ENCODE measurements around the gene MARCHF9.
"Not testable (repeated sequence)": the region's sequence is repeated elsewhere in the genome, so short reads cannot be mapped to it uniquely, and the experiment has no call there.

MARCHF9 gene

GRCh38 chr12:57772429-57773322, 17.8 kb downstream of the MARCHF9 start, which contains the start of gene EEF1AKMT3:
EEF1AKMT3 (plus strand) TSS chr12:57772614; CDS start chr12:57772725, 111 bp downstream.
- no peak for FAIRE-seq

GRCh38 chr12:57774634-57775033, 19.7 kb downstream of the MARCHF9 start:
- not testable (repeated sequence) for FAIRE-seq

GRCh38 chr12:57775044-57775443, 20.1 kb downstream of the MARCHF9 start:
- no peak for FAIRE-seq

- FAIRE-seq, result no peak
These were observed 20.8 kb downstream of the MARCHF9 start for GRCh38 chr12:57775563-57776246.

- no peak for FAIRE-seq
These were observed 21.3 kb downstream of the MARCHF9 start for GRCh38 chr12:57776247-57776587.

GRCh38 chr12:57777367-57777766, 22.5 kb downstream of the MARCHF9 start:
- no peak for FAIRE-seq

- FAIRE-seq, result no peak
These were observed 23.0 kb downstream of the MARCHF9 start for GRCh38 chr12:57777911-57778310.

- FAIRE-seq, result no peak
These were observed 24.8 kb downstream of the MARCHF9 start for GRCh38 chr12:57779736-57780135.

GRCh38 chr12:57780284-57780897, 25.5 kb downstream of the MARCHF9 start:
- no peak for FAIRE-seq

- no peak for FAIRE-seq
These were observed 26.3 kb downstream of the MARCHF9 start for GRCh38 chr12:57781244-57781643.

- FAIRE-seq, result no peak
These were observed 26.9 kb downstream of the MARCHF9 start for GRCh38 chr12:57781801-57782200.

- no peak for FAIRE-seq
These were observed 27.3 kb downstream of the MARCHF9 start for GRCh38 chr12:57782243-57782607.

- peak; percentile 67 for FAIRE-seq
These were observed 27.9 kb downstream of the MARCHF9 start, which contains the start of gene TSFM for GRCh38 chr12:57782608-57783465. TSFM (plus strand) TSS chr12:57782787; CDS start chr12:57782802, 15 bp downstream.

GRCh38 chr12:57783466-57783801, 28.5 kb downstream of the MARCHF9 start:
- no peak for FAIRE-seq

GRCh38 chr12:57783861-57784260, 29.0 kb downstream of the MARCHF9 start:
- FAIRE-seq, result no peak

- FAIRE-seq, result no peak
These were observed 39.0 kb downstream of the MARCHF9 start for GRCh38 chr12:57793920-57794319.

- no peak for FAIRE-seq
These were observed 40.5 kb downstream of the MARCHF9 start for GRCh38 chr12:57795354-57795753.

- no peak for FAIRE-seq
These were observed 42.1 kb downstream of the MARCHF9 start for GRCh38 chr12:57796996-57797395.

GRCh38 chr12:57797933-57798332, 43.0 kb downstream of the MARCHF9 start:
- FAIRE-seq, result no peak

- no peak for FAIRE-seq
These were observed 46.1 kb downstream of the MARCHF9 start for GRCh38 chr12:57800965-57801364.

GRCh38 chr12:57802607-57803006, 47.7 kb downstream of the MARCHF9 start:
- FAIRE-seq, result no peak

GRCh38 chr12:57803319-57803893, 48.5 kb downstream of the MARCHF9 start:
- FAIRE-seq, result peak; percentile 79

Measured in G401.6 (cell line).